Endothelial cell of hepatic sinusoid (primary cell): ENCODE results near the gene TEX48.

ENCODE experiments used
- in situ Hi-C: cut with HindIII; loops from 2 replicates; pipeline ENCODE4 v1.10.0; 2017; ENCODE audit warnings: low sequenced_read_pairs

Gene TEX48

DNA sequence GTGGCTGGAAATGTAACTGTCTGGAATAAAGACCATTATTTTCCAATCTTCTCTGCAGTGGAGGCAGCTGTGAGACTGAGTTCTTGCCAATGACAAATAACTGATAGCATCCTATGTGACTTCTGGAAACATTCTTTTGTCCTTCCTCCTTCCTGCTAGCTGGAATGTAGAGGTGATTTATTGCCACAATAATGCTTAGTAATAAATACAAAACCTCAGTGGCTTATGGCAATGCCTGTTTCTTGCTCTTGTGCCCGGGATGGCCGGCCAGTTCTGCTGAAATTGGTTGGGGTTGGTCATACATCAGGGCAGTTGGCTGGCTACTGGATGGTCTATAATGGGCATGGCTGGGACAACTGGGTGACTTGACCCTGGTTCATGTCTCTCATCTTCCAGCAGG lies 12.2 kb upstream of the TEX48 start:
- in situ Hi-C loops: loop anchor here (5.0 kb wide), 1 partner anchor 63 kb away; no protein-coding TSS in a partner anchor

DNA sequence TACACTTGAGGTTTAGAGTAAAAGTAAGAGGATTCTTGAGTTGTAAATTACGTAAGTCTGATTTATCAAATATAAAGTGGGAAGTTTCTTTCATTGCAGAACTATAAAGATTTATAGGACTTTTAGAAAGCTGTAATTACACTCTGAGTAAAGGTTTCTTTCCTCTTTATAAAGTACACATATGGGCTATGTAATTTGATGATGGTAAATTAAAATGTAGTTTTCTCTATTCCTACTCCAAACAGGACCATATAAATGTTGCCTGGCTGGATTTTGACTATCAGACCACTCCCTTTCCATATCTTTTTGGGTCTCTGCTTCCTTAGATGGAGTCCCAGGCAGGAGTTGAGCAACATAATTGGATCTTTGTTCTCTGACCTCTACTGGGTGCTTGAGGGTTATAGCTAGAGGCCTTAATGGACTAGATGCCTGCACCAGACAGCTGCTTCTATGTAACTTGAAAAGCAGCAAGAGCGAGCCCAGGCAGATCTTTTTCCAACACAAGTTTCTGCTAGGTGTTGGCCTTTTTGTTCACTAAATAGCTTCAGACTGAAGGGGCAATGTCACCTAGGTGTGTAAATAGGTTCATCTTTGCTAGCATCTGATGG lies 11.4 kb upstream of the TEX48 start:
- in situ Hi-C loops: loop anchor here (5.0 kb wide), 1 partner anchor 64 kb away; no protein-coding TSS in a partner anchor

DNA sequence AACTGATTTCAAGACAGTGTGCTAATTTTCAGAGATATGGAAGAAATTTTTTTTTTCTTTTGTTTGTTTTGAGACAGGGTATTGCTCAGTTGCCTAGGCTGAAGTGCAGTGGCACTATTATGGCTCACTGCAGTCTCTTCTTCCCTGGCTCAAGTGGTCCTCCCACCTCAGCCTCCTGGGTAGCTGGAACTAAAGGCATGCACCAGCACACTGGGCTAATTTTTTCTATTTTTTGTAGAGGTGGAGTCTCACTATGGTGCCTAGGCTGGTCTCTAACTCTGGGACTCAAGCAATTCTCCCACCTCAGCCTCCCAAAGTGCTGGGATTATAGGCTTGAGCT lies 9.9 kb upstream of the TEX48 start:
- in situ Hi-C loops: loop anchor here (5.0 kb wide), 1 partner anchor 65 kb away; no protein-coding TSS in a partner anchor

DNA sequence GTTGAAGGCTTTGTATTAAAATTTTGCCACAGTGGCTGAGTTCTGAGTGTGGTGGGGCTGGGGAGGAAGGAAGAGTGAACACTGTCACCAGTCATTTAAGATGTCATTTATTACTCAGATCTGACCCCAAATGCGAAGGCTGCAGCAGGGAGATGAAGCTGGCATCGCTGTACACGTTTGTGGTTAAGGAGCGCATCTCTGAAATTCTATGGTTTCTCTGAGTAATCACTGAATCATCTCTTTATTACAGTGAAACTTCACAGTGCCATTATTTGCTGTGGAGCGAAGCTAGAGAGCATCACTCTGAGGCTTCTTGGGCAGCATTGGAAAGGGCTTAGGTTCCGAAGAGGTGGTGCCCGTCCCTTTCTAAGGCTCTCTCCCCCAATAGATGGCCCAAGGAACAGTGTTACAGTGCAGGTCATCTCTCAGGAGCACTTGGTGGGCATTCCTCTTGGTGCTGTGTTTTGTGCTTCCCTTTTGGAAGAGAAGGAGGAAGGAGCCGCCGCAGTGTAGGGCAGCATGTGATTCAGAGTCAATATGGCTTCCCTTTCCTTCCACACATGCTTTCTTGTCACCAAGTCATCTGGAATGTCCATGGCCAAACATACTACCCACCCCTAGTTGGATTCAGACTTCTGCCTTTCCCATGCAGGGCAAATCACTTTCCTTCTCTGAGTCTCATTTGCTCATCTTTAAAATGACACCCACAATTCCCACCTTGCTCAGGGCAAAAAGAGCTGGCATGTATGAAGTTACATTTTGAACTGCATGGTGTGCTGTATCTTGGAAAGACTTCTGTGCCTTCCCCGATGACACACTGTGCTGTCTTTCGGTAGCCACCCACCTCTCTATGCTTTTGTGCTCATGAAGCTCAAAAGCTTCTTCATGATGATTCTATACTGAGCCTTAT lies 9.3 kb upstream of the TEX48 start:
- in situ Hi-C loops: loop anchor here (5.0 kb wide), 1 partner anchor 66 kb away; no protein-coding TSS in a partner anchor

DNA sequence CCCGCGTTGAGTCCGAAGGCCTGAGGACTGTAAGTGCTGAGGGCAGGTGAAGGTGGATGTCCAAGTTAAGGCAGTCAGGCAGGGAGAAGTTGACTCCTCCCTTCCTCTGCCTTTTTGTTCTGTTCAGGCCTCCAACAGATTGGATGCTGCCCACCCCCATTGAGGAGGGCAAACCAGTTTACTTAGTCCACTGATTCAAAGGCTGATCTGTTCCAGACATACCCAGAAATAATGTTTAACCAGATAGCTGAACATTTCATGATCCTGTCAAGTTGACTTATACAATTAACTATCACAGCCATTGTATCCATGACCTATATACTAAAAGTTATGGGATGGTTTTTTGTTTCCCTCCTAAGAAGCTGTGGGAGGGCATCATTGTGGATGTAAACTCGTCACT lies 8.3 kb upstream of the TEX48 start:
- in situ Hi-C loops: loop anchor here (5.0 kb wide), 1 partner anchor 67 kb away; no protein-coding TSS in a partner anchor

DNA sequence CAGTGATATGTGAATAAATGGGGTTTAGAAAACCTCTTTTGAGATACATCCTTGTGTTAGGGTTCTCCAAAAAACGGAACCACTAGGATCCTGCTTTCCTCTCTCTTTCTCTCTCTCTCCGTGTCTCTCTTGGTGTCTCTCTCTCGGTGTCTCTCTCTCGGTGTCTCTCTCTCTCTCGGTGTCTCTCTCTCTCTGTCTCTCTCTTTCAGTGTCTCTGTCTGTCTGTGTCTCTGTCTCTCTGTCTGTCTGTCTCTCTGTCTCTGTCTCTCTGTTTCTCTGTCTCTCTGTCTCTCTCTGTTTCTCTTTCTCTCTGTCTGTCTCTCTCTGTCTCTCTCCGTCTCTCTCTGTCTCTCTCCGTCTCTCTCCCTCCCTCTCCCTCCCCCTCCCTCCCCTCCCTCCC lies 7.8 kb upstream of the TEX48 start:
- in situ Hi-C loops: loop anchor here (5.0 kb wide), 1 partner anchor 67 kb away; no protein-coding TSS in a partner anchor

DNA sequence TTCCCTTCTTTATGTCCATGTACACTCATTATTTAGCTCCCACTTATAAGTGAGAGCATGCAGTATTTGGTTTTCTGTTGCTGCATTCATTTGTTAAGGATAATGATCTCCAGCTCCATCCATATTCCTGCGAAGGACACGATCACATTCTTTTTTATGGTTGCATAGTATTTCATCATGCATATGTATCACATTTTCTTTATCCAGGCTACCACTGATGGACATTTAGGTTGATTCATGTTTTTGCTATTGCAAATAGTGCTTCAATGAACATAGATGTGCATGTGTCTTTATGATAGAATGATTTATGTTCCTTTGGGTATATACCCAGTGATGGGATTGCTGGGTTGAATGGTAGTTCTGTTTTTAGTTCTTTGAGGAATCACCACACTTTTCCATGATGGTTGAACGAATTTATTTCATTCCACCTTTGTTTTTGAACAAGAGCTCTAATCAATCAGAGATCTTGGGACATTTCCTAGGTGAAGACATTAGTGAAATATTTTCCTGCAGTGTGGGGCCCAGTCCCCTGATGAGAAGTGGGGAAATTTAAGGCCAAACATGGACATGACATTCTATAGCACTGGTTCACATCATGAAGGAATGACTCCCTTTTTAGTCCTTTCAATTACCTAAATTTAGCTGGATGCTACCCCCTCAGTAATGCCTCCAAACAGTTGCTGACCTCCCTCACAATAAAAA lies 7.1 kb upstream of the TEX48 start:
- in situ Hi-C loops: no loop called here

DNA sequence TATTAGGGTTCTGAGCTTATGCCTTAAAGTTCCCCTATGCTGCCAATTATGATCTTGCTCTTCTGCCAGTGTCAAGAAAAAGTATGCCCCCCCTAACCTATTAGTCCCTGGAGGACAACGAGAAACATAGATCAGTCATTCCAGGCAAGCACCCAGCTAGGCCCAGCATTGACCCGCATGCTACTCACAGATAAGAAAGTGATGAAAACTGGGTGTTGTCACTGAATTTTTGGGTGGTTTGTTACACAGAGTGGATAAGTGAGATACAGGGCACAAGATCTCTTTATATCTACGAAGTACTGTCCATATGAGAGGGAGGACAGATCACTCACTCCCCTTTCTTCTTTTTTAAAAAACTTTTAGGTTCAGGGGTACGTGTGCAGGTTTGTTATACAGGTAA lies 6.4 kb upstream of the TEX48 start:
- in situ Hi-C loops: no loop called here

DNA sequence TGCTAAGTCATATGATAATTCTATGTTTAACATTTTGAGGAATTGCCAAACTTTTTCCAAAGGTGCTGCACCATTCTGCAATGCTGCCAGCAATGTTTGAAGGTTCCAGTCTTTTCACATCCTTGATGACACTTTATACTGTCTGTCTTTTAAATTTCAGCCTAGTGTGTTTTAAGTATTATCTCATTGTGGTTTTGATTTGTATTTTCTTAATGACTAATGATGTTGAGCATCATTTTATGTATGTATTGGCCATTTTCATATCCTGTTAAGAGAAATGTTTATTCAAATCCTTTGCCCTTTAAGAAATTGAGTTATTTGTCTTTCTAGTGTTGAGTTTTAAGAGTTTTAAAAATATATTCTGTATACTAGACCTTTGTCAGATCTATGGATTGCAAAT lies 5.0 kb upstream of the TEX48 start:
- in situ Hi-C loops: no loop called here

DNA sequence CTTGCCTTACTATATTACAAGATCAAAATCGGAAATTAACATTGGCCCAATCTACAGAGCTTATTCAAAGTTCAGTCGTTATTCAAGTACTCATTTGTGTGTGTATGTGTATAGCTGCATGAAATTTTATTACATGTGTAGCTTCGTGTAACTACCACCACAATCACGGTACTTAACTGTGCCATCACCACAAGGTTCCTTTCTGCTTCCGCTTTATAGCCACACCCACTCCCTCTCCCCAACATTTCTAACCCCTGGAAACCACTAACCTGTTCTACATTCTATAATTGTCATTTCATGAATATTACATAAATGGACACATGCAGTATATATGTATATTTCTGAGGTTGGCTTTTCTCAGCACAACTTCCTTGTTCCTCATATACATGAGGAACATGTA lies 4.0 kb upstream of the TEX48 start:
- in situ Hi-C loops: no loop called here

DNA sequence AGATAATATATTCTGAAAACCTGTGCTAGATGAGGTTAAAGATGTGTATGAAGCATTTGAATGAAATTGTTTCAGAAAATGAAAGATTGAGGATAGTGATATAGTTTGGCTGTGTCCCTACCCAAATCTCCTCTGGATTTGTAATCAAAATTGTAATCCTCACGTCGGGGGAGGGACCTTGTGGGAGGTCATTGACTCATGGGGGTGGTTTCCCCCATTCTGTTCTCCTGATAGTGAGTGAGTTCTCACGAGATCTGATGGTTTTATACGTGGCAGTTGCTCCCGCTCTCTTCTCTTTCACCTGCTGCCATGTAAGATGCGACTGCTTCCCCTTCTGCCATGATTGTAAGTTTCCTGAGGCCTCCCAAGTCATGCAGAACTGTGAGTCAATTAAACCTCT lies 2.0 kb upstream of the TEX48 start:
- in situ Hi-C loops: no loop called here

DNA sequence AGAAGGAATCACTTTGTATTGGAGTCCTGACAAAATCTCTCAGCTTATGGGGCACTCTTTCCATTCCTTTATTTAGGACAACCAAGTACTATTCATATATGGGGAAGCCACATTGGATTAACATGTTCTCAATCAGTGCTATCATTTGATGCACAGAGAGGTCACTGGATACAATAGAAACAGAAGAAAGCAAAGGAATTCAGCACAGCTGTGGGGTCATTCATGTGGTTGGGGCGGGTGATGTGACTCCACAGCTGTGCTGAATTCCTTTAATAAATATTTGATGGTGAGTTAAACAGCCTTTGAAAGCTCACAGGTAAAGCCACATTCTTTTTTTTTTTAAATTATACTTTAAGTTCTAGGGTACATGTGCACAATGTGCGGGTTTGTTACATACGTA lies 854 bp upstream of the TEX48 start:
- in situ Hi-C loops: no loop called here

DNA sequence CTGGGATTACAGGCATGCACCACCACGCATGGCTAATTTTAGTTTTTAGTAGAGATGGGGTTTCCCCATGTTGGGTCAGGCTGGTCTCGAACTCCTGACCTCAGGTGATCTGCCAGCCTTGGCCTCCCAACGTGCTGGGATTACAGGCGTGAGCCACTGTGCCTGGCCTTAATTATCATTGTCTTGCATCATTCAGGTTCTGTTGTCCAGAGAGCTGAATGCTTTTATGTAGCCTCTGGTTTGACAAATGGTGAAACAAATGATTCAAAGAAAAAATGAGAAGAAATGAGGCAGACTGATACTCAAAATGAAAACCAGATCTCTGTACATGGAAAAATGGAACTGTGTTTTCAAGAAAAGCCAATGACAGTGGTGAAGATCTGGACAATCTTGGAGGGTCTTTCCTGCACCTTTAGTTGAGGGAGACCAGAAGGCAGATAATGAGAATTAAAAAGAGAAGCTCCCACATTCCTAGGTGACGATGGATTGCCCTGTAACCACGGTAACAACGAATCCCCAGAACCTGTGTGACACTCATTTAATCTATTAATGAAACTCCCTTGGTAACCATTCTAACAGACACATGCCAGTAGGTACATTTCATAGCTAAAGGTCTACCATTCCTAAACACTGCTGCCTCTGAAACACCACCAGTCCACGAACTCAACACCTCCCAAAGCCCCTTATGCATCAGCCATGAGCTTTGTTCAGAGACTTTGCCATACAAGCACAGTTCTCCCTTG lies 1.6 kb downstream of the TEX48 start:
- in situ Hi-C loops: no loop called here

DNA sequence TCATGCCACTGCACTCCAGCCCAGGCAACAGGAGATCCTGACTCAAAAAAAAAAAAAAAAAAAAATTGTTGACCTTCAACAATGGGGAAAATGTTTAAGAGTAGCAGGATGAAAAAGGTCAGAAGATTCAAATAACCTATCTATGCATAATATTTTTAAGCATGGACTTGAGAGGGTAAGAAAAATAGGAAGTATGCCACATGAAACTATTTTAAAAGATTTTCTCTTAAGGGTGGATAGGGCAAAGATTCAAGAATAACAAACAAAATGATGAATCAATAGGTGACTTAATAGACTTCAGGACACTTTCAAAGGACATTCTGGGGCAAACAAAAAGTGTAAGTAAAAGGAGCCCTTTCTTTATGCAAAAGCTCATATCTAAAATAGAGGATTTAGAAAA lies 3.2 kb downstream of the TEX48 start:
- in situ Hi-C loops: no loop called here

DNA sequence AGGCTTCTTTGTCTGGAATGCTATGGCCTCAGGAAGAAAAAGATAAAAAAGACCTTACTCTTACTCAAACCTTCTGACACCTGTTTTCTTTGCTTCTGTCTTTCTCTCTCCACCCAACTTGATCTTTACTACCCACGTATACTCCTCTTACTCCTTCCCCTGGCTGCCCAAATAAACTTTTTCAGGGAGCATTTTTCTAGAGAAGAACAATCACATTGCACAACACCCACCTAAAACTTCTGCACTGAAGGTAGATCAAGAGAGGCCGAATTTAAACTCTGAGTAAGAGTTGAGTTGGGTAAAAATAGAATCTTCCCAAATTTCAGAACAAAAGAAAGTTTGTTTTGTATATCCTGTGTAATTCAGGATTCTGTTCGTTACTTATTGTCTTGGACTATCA lies 3.9 kb downstream of the TEX48 start:
- in situ Hi-C loops: no loop called here

DNA sequence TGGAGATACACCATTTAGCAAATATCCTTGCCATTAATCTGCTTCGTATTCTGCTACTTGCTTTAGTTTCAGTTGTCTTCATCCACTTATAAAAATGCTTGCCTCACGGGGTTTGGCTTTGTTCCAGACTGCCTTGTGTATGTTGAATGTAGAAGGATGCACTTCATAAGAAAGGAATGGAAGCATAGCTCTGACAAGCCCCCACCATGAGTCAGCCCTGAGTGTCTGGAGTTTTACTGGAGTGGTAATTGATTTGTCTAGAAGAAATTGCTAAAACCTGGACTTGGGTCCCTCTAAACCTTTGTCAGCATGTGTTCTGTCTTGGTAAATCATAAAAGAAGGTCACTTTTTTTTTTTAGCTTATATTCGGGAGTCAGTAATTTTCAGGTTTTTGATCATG lies 4.6 kb downstream of the TEX48 start:
- in situ Hi-C loops: no loop called here

DNA sequence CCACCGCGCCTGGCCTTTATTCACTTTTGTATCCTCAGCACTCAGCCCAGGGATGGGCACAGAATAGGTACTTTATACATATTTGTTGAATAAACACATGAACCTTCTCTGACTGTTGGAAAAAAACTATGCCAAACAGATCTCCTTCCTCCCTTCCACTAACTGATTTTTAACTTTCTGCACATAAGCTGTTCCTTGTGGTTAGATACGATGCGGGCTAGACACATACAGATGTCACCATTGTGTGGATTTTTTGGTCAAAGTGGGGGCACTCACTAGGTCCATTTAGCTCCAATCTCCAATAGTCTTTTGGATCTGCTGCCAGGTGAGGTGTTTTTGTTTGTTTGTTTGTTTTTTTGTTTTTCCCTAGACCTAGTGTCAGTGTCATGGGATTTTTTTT lies 5.1 kb downstream of the TEX48 start:
- in situ Hi-C loops: no loop called here

DNA sequence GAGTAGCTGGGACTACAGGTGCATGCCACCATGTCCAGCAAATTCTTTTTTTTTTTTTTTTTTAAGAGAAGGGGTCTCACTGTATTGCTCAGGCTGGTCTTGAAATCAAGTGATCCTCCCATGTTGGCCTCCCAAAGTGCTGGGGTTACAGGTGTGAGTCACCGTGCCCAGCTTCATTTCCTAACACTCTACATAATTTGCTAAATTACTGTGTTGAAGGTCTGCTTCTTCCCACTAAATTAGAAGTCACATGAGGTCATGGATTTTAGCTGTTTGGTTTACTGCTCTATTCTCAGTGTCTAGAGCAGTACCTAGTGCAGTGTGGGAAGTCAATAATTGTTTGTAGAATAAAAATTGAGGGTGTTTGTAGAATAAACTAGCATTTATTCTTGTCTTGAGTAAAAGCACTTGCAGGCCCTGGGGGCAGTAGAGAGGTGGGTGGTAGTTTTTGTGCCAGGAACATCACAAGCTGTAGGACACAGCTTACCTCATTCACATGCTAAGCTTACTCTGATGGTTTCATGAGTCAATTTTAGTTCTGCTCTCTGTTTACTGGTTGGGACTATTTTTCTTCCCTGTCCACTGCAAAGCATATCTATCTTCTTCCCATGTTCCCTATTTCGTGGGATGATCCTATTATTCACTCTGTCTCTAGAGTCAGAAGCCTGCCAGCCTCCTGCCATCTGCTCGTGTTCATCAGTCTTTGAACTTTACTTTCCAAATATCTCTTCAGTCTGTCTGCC lies 7.0 kb downstream of the TEX48 start:
- in situ Hi-C loops: no loop called here

DNA sequence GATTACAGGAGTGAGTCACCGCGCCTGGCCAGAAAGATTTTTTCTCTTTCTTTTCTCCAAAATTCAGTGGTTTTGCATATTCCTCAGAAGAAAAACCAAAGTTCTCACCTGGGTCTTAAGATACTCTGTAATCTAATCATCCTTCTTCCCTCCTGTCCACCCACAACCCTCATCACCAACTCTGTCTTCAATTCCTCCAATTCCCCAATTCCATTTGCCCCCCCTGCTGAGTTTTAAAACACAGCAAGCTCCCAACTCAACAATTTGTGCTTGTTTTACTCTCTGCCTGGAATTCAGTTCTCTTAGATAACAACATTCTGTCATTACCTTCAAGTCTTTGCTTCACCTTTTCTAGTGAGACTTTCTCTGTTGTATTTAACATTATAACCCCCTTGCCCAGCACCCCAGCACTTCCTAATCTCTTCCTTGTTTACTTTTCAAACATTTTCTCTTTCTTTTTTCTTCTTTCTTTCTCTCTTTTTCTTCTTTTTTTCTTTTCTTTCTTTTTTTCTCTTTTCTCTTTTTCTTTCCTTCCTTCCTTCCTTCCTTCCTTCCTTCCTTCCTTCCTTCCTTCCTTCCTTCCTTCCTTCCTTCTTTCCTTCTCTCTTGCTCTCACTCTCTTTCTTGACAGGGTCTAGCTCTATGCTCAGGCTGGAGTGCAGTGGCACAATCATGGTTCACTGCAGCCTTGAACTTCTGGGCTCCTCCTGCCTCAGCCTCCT lies 7.8 kb downstream of the TEX48 start:
- in situ Hi-C loops: no loop called here

DNA sequence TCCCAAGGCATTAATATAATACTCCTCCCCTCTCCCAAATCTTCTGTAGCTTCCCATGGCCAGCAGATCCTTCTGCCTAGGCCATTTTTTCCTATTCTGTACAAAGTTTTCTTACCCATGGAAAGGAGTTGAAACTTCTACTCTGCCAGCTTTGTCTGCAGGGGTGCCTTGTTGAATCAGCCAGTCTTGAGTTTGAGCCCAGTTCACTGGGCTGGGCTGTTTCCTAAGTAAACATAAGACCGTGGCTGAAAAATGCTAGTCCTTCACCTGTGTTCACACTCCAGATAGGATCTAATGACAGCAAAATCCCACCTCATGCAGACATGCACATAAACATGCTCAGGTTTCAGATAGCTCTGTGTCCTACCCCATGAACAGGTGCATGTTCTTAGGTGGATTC lies 10.4 kb downstream of the TEX48 start:
- in situ Hi-C loops: no loop called here
